HG03175 (cell line): ENCODE data around the gene RNF220.

ENCODE experiments used
- ATAC-seq: cut with Tn5 transposase; IDR thresholded peaks from one replicate; pipeline ENCODE4 v1.9.1; 2021; ENCODE audit warnings: mild to moderate bottlenecking, moderate library complexity; ENCODE audit not compliant: unreplicated experiment

The RNF220 gene

GRCh38 chr1:44672961-44673674, 268.1 kb downstream of the RNF220 start:
- no peak for ATAC-seq

GRCh38 chr1:44673675-44674112, 268.6 kb downstream of the RNF220 start:
- no peak for ATAC-seq

GRCh38 chr1:44674113-44675000, 269.3 kb downstream of the RNF220 start, which contains the start of the genes ARMH1 and TMEM53:
TSS of gene ARMH1 (plus strand) at chr1:44674714. CDS start at chr1:44689698, 14,984 bp downstream.
TSS of gene TMEM53 (minus strand) at chr1:44674481. CDS start at chr1:44674391, 90 bp downstream.
- peak; percentile 93 for ATAC-seq

GRCh38 chr1:44675186-44675585, 270.1 kb downstream of the RNF220 start:
- no peak for ATAC-seq

- no peak for ATAC-seq
These were observed 271.6 kb downstream of the RNF220 start for GRCh38 chr1:44676484-44677200.

GRCh38 chr1:44677201-44677766, 272.2 kb downstream of the RNF220 start:
- no peak for ATAC-seq

GRCh38 chr1:44678120-44678519, 273.1 kb downstream of the RNF220 start:
- ATAC-seq, result no peak

- ATAC-seq, result no peak
These were observed 273.6 kb downstream of the RNF220 start for GRCh38 chr1:44678626-44679025.

- ATAC-seq, result no peak
These were observed 274.4 kb downstream of the RNF220 start for GRCh38 chr1:44679468-44679867.

- no peak for ATAC-seq
These were observed 277.1 kb downstream of the RNF220 start for GRCh38 chr1:44681905-44682882.

- ATAC-seq, result no peak
These were observed 277.8 kb downstream of the RNF220 start for GRCh38 chr1:44682883-44683265.

GRCh38 chr1:44684525-44684924, 279.5 kb downstream of the RNF220 start:
- ATAC-seq, result peak; percentile 74

GRCh38 chr1:44685218-44685617, 280.2 kb downstream of the RNF220 start:
- no peak for ATAC-seq

GRCh38 chr1:44685881-44686280, 280.8 kb downstream of the RNF220 start:
- ATAC-seq, result no peak

- no peak for ATAC-seq
These were observed 283.8 kb downstream of the RNF220 start for GRCh38 chr1:44688760-44689446.

- no peak for ATAC-seq
These were observed 284.4 kb downstream of the RNF220 start for GRCh38 chr1:44689447-44689765.

- no peak for ATAC-seq
These were observed 288.1 kb downstream of the RNF220 start for GRCh38 chr1:44693159-44693558.

GRCh38 chr1:44693900-44694299, 288.8 kb downstream of the RNF220 start:
- ATAC-seq, result no peak

GRCh38 chr1:44694863-44695478, 289.9 kb downstream of the RNF220 start:
- peak; percentile 68 for ATAC-seq
